Measurements from ENCODE around the gene CEP295NL. TPM values are rescaled to one million over a fixed set of nuclear protein-coding genes. Genes with fewer than 3 reads are reported as not detected.

Gene CEP295NL
- total RNA-seq, 6 experiments from 2014 or later, result 0.85 to 2.7 (median 1.6) TPM

DNA sequence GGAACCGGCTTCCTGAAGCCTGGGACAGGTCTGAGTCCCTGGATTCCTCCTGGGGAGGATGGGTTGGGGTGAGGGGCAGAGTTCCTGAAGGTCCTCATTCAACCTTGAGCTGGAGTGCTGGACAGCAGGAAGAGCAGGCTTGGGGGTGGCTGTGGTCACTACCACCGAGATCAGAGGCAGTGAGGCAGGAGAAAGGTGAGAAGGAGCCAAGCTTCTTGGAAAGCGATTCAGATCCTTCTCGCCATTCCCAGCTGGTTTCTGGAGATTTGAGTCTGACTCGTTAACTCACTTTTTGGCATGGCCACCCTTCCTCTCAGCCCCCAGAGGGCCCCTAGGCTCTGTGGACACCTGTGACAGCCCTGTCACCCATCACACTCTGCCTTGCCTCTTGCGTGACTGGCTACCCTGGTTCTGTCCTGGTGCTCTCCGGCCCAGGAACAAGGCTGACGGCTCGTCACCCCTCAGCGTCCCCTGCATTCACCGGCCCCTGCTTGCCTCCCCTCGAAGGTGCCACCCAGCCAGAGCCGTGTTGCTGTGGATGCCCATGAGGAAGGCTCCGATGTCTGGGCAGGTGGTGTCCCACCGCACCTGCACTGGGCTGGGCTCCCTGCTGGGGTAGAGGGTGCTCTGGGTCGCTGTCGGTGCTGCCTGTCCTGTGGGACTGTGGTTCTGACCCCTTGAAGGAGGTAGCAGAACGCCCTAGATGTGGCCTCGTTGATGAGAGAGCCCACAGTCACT is 31.8 kb upstream of the CEP295NL start:
- Mint-ChIP-seq H3K27me3 (ENCODE audit: insufficient read depth) (peaks cover 3% of the 10 kb centered on the region), H3K36me3 (ENCODE audit: low read depth) (no peaks in the 10 kb centered on the region), H3K9me3 (no peaks in the 10 kb centered on the region), H3K4me3 (peak overlapping the region; percentile 84), H3K4me1 (ENCODE audit: low read depth) (peaks cover 51% of the 10 kb centered on the region), H3K27ac (peak overlapping the region; percentile 99)
- TF ChIP-seq, protein P1, sequence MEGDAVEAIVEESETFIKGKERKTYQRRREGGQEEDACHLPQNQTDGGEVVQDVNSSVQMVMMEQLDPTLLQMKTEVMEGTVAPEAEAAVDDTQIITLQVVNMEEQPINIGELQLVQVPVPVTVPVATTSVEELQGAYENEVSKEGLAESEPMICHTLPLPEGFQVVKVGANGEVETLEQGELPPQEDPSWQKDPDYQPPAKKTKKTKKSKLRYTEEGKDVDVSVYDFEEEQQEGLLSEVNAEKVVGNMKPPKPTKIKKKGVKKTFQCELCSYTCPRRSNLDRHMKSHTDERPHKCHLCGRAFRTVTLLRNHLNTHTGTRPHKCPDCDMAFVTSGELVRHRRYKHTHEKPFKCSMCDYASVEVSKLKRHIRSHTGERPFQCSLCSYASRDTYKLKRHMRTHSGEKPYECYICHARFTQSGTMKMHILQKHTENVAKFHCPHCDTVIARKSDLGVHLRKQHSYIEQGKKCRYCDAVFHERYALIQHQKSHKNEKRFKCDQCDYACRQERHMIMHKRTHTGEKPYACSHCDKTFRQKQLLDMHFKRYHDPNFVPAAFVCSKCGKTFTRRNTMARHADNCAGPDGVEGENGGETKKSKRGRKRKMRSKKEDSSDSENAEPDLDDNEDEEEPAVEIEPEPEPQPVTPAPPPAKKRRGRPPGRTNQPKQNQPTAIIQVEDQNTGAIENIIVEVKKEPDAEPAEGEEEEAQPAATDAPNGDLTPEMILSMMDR (IDR thresholded peaks at IDR 0.05), result no peak
- no peak for DNase-seq

DNA sequence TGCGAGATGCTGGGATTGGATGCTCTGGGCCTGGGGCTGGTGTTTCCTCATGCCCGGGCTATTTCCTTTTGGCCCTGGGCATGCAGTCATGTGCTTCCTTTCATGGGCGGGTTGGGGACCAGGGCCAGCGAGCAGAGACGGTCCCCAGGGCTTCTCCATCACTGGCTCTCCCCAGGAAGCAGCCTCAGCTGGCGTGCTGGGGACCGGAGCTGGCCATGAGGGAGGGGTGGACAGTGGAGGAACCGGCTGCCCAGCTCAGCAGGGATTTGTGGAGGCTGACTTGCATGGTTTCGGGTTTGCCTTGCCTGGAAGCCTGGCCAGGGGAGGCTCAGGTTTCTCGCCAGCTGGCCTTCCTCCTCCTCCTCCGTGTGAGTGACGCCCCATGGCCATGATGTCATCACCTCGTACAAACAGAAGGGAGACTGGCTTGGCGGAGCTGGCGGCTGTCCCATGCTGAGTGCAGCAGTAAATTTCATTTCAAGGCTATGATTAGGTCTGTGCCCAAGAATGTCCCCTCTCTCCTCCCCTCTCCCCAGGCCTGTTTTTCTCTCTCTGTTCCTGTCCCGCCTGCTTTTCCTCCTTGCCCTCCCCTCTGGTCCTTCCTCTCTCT is 31.1 kb upstream of the CEP295NL start:
- TF ChIP-seq, protein P1 (IDR thresholded peaks at IDR 0.05), result no peak
- H3K27ac Mint-ChIP-seq, result peak overlapping the region; percentile 99
- H3K9me3 Mint-ChIP-seq, result no peaks in the 10 kb centered on the region
- peak; percentile 98 for DNase-seq
- peaks cover 3% of the 10 kb centered on the region for H3K27me3 Mint-ChIP-seq (ENCODE audit: insufficient read depth)
- peaks cover 51% of the 10 kb centered on the region for H3K4me1 Mint-ChIP-seq (ENCODE audit: low read depth)
- no peaks in the 10 kb centered on the region for H3K36me3 Mint-ChIP-seq (ENCODE audit: low read depth)
- H3K4me3 Mint-ChIP-seq, result peak overlapping the region; percentile 84

DNA sequence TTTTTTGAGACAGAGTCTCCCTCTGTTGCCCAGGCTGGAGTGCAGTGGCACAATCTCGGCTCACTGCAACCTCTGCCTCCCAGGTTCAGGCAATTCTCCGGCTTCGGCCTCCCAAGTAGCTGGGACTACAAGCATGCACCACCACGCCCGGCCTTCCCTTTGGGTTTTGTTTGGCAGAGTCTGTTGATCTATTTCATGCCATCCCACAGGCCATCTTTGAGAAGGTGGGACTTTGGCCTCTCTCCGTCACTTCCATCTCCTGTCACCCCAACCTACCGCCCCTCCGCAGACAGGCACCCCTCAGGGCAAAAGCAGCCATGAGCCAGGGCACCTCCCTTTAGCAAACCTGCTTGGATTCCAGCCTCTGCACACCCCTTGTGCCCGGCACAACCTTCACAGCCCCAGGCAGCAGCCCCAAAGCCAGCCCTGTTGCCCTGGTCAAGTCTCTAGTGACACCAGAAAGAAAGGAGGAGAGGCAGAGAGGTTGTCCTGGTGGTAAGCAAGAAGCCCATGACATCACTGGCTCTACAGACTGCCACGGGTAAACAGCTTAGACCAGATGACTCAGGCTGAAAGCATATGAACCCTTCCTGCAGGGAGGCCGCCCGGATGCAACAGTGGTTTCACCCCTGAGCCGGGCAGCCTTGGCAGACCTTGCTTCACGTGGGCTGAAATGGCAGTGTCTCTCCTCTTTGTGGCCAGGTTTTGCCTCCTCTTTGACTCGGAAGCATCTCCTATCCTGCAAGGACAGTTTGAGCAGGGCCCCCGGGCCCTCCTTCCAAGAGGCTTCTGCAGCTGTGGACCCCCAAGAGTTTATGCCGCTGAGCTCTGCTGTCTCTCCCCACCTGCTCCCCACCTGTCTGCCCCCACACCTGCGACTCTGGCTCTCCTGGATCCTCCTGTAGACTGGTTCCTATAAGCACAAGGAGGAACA is 30.3 kb upstream of the CEP295NL start:
- Mint-ChIP-seq H3K36me3 (ENCODE audit: low read depth) (no peaks in the 10 kb centered on the region), H3K27me3 (ENCODE audit: insufficient read depth) (peaks cover 3% of the 10 kb centered on the region), H3K27ac (peak overlapping the region; percentile 99), H3K4me1 (ENCODE audit: low read depth) (peaks cover 51% of the 10 kb centered on the region), H3K9me3 (no peaks in the 10 kb centered on the region), H3K4me3 (peak overlapping the region; percentile 84)
- TF ChIP-seq, protein P1 (IDR thresholded peaks at IDR 0.05), result no peak
- DNase-seq, result peak; percentile 96

DNA sequence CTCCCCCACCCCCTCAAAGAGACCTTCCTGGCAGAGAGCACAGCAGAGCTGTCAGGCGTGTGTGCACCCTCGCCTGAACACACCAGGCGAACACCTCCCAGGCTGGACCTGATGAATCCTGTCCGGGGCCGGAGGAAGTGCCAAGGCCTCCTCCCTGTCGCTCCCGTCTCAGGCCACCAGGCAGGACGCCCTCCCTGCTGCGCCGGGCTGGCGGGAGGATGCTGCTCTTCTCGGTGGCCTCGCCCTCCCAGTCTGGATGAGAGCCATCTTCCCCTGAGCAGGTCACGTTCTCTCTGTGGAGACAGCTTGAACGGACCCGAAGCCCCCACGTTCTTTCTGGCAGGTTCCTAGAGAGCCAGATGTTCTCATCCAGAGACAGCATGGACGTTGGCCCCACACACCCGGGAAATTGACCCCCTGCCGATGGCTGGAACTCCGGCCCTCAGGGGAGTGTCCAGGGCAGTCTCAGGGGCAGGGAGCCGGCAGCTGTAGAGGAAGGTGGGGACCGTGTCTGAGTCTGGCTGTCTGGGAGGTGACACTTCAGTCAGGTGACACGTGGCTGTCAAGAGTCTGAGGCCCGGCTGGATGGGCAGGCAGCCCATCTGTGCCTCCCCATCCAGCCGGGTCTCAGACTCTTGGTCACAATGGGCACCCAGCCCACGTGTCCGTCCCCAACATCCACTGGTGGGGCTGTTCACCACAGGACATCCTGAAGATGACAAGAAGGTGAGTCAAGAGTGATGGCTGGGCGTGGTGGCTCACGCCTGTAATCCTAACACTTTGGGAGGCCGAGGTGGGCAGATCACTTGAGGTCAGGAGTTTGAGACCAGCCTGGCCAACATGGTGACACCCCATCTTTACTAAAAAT is 27.1 kb upstream of the CEP295NL start:
- TF ChIP-seq, protein P1 (IDR thresholded peaks at IDR 0.05), result no peak
- Mint-ChIP-seq H3K9me3 (no peaks in the 10 kb centered on the region), H3K4me3 (no peak overlapping the region), H3K27ac (no peak overlapping the region), H3K4me1 (ENCODE audit: low read depth) (peaks cover 42% of the 10 kb centered on the region), H3K36me3 (ENCODE audit: low read depth) (no peaks in the 10 kb centered on the region), H3K27me3 (ENCODE audit: insufficient read depth) (peaks cover 3% of the 10 kb centered on the region)
- no peak for DNase-seq

All from HFFc6 (cell line).